ENCODE results near the gene PIAS3. TPM values are rescaled to one million over a fixed set of nuclear protein-coding genes. Genes with fewer than 3 reads are reported as not detected.

PIAS3 gene
- total RNA-seq, 2 experiments from 2014 or later: 17.9 to 18.9 TPM

DNA sequence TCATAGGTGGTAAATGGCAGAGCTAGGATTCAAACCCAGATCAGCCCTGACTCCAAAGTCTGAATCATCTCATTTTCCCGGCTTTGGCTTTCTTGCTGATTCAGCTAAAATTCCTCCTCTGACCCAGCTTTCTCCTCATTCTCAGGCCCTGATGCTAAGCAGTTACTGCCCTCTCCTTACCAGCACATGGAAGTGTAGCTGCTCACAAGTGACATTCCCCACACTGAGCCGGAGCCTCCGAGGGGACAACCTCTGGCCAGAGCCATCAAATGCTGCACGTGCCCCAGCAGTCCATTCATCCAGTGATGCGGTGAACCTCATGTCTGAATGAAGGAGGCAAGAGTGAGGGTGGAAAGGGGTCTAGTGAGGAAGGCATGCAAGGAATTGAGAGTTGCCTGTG lies 39.9 kb upstream of the PIAS3 start:
- no peak for DNase-seq
- CTCF ChIA-PET: interaction anchor here (0.7 kb wide), 1 partner anchor 52 kb away, joined by 3 read pairs; no protein-coding TSS in a partner anchor
- intact Hi-C loops (cut with micrococcal nuclease): no loop called here

DNA sequence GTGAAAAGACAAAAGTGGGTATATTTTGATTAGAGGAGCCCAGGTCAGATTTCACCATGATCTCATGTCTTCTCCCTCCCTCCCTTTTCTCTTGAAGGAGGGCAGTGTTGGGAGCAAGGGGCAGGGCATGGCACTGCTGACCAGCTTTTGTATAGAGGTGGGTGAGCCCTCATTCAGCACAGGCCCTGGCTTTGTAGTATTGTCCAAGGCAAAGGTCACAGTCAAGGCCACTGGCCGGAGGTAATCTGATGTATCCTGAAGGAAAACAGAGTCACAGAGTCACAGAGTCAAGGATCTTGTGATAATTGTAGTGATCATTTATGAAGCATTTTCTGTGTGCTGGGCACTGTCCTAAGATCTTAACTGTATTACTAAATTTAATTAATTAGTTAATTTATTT lies 39.1 kb upstream of the PIAS3 start:
- no peaks in the 10 kb centered on the region for H3K36me3 Mint-ChIP-seq (ENCODE audit: low read depth)
- ChIA-PET CTCF (interaction anchor here (1.3 kb wide), 1 partner anchor 12 kb away, joined by 3 read pairs; the partner anchor contains the start of gene ITGA10), POLR2A (no interaction called here)
- DNase-seq (no peak), ATAC-seq (no peak)
- intact Hi-C loops (cut with micrococcal nuclease): no loop called here
- H3K27ac Mint-ChIP-seq: no peak overlapping the region
- TF ChIP-seq, protein P1, sequence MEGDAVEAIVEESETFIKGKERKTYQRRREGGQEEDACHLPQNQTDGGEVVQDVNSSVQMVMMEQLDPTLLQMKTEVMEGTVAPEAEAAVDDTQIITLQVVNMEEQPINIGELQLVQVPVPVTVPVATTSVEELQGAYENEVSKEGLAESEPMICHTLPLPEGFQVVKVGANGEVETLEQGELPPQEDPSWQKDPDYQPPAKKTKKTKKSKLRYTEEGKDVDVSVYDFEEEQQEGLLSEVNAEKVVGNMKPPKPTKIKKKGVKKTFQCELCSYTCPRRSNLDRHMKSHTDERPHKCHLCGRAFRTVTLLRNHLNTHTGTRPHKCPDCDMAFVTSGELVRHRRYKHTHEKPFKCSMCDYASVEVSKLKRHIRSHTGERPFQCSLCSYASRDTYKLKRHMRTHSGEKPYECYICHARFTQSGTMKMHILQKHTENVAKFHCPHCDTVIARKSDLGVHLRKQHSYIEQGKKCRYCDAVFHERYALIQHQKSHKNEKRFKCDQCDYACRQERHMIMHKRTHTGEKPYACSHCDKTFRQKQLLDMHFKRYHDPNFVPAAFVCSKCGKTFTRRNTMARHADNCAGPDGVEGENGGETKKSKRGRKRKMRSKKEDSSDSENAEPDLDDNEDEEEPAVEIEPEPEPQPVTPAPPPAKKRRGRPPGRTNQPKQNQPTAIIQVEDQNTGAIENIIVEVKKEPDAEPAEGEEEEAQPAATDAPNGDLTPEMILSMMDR (IDR thresholded peaks at IDR 0.05): no peak
- H3K27me3 Mint-ChIP-seq: no peaks in the 10 kb centered on the region
- no peaks in the 10 kb centered on the region for H3K4me1 Mint-ChIP-seq (ENCODE audit: low read depth)
- H3K9me3 Mint-ChIP-seq: no peaks in the 10 kb centered on the region
- H3K4me3 Mint-ChIP-seq: no peak overlapping the region

More for the DNA sequence above, 39.9 kb upstream of the PIAS3 start:
- POLR2A ChIA-PET: no interaction called here
- Mint-ChIP-seq H3K4me3 (no peak overlapping the region), H3K36me3 (ENCODE audit: low read depth) (no peaks in the 10 kb centered on the region), H3K27me3 (no peaks in the 10 kb centered on the region), H3K4me1 (ENCODE audit: low read depth) (no peaks in the 10 kb centered on the region), H3K9me3 (no peaks in the 10 kb centered on the region), H3K27ac (no peak overlapping the region)
- ATAC-seq: no peak
- TF ChIP-seq, protein P1 (IDR thresholded peaks at IDR 0.05): no peak

DNA sequence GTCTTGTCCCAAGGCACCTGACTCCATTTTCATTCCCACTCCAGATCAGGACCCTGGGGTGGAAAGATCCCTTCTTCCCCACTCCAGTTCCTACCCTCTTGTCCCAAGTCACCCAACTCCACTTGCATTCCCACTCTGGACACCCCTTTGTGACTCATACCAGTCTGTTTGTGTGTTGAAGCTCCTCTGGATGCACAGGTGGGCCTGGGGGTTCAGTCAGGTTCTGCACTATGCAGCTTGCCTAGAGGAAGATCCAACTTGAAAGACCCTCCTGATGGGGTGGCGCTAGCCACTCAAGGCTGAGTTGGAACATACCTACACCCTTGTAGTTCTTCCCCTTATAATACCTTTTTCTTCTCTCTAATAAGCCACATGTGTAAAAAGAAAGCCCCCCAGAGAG lies 36.6 kb upstream of the PIAS3 start:
- no peak for DNase-seq
- intact Hi-C loops (cut with micrococcal nuclease): no loop called here
- H3K4me3 Mint-ChIP-seq: no peak overlapping the region
- TF ChIP-seq, protein P1 (IDR thresholded peaks at IDR 0.05): no peak
- H3K36me3 Mint-ChIP-seq (ENCODE audit: low read depth): no peaks in the 10 kb centered on the region
- H3K27me3 Mint-ChIP-seq: no peaks in the 10 kb centered on the region
- no peaks in the 10 kb centered on the region for H3K4me1 Mint-ChIP-seq (ENCODE audit: low read depth)
- no peaks in the 10 kb centered on the region for H3K9me3 Mint-ChIP-seq
- no peak overlapping the region for H3K27ac Mint-ChIP-seq
- ChIA-PET CTCF (interaction anchor here (0.7 to 1.7 kb wide), 8 partner anchors 9 to 59 kb away, joined by 3 to 8 read pairs (median 3); partner anchors contain the start of genes ITGA10 and NUDT17), POLR2A (no interaction called here)
- ATAC-seq: no peak

DNA sequence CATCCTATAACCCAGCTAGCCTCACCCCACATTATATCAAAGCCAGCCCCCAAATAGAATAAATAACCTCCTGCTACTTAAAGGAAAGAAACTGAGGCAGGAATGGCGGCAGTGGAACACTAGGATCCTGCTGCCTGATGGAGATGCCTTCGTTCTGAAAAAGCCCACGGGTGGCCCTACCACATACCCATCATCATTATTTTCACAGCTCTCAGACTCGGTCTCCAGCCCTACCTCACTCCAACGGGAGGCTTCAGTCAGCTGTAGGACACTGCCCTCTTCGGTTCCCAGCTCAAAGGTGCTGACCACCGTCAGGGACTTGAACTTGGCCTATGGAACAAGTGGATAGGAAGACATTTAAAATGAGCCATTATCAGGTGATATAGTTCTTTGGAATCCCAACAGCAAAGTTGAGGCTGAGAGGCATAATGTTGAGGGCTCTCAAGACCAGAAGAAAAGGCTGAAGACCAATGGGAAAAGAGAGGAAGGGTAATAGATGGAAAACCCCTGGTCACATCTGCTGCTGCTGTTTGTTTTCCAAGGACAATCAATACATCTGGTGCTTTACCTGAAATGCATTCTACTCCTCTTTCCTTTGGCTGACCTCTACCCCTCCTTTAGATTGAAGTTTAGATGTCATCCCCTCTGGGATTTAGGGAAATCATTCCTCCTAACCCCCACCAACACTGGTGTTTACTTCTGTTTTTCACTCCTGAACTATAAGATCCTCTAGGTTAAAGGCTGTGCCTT lies 34.6 kb upstream of the PIAS3 start:
- Mint-ChIP-seq H3K4me1 (ENCODE audit: low read depth) (no peaks in the 10 kb centered on the region), H3K36me3 (ENCODE audit: low read depth) (no peaks in the 10 kb centered on the region), H3K27ac (no peak overlapping the region), H3K9me3 (no peaks in the 10 kb centered on the region), H3K4me3 (no peak overlapping the region), H3K27me3 (no peaks in the 10 kb centered on the region)
- ATAC-seq (no peak), DNase-seq (no peak)
- ChIA-PET POLR2A (no interaction called here), CTCF (interaction anchor here (1.7 to 3.6 kb wide), 10 partner anchors 13 to 124 kb away, joined by 3 to 43 read pairs (median 20); partner anchors contain the start of genes ITGA10 and NUDT17)
- TF ChIP-seq, protein P1 (IDR thresholded peaks at IDR 0.05): no peak
- intact Hi-C loops (cut with micrococcal nuclease): no loop called here

DNA sequence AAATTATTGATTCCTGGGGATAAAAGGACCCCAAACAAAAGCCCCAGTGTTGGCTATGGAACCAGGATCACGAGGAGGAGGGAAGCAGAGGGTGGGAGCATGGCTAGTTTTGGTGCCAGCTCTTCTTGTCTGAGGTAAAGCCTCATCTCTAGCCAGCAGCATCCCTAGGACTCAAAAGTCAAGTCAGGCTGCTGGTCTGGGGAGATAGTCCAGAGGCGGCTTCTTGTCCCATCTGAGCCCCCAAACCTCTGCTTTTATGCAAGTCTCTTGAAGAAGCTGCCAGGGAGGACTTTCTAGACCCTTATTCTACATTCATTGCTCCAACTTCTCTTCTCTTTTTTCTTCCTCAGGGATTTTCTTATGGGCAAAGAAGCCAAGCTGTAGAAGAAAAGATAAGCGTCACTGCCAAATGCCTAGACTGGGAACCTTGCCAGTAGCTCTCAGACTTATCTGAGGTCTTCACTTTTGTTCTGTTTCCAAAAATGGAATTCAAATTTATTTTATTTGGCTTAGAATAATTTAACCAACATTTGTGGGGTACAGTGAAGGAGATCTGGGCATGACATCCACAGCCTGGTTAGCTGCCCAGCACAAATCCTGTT lies 33.7 kb upstream of the PIAS3 start:
- no peak overlapping the region for H3K27ac Mint-ChIP-seq
- ChIA-PET POLR2A (interaction anchor here (1.3 kb wide), 1 partner anchor 46 kb away, joined by 3 read pairs; no protein-coding TSS in a partner anchor), CTCF (interaction anchor here (1.0 to 3.6 kb wide), 26 partner anchors 8 to 140 kb away, joined by 3 to 43 read pairs (median 6); partner anchors contain the start of genes ITGA10, NUDT17 and PEX11B)
- H3K4me3 Mint-ChIP-seq: no peak overlapping the region
- ATAC-seq (no peak), DNase-seq (no peak)
- intact Hi-C loops (cut with micrococcal nuclease): no loop called here
- H3K9me3 Mint-ChIP-seq: no peaks in the 10 kb centered on the region
- no peaks in the 10 kb centered on the region for H3K27me3 Mint-ChIP-seq
- TF ChIP-seq, protein P1 (IDR thresholded peaks at IDR 0.05): no peak
- no peaks in the 10 kb centered on the region for H3K36me3 Mint-ChIP-seq (ENCODE audit: low read depth)
- H3K4me1 Mint-ChIP-seq (ENCODE audit: low read depth): no peaks in the 10 kb centered on the region
